Measurements from ENCODE around the gene SLC43A2.
A peak's percentile ranks its signal among the peaks of the same experiment; 100 is the strongest.

DNA sequence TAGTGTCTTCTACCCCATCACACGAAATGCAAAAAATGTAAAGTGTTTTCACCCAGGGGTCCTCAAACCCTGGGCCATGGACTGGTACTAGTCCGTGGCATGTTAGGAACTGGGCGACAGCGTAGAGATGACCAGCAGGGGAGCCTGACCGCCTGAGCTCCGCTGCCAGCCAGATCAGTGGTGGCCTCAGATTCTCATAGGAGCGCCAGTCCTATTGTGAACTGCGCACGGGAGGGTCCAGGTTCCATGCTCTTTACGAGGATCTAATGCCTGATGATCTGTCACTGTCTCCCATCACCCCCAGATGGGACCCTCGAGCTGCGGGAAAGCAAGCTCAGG, 12.4 kb upstream of the SLC43A2 start:
- TF ChIP-seq, protein P1, sequence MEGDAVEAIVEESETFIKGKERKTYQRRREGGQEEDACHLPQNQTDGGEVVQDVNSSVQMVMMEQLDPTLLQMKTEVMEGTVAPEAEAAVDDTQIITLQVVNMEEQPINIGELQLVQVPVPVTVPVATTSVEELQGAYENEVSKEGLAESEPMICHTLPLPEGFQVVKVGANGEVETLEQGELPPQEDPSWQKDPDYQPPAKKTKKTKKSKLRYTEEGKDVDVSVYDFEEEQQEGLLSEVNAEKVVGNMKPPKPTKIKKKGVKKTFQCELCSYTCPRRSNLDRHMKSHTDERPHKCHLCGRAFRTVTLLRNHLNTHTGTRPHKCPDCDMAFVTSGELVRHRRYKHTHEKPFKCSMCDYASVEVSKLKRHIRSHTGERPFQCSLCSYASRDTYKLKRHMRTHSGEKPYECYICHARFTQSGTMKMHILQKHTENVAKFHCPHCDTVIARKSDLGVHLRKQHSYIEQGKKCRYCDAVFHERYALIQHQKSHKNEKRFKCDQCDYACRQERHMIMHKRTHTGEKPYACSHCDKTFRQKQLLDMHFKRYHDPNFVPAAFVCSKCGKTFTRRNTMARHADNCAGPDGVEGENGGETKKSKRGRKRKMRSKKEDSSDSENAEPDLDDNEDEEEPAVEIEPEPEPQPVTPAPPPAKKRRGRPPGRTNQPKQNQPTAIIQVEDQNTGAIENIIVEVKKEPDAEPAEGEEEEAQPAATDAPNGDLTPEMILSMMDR (IDR thresholded peaks at IDR 0.05 in 2 of 3, conservative IDR thresholded peaks at IDR 0.05 in 1 of 3; ENCODE audit: borderline replicate concordance in 1 of 3, insufficient read depth in 1 of 3, low read depth in 2 of 3, low read length in 2 of 3): 0 out of 6 replicates have a peak, but pooled peaks of 1 of the 3 experiments have one; percentile 10
- no peak for TF ChIP-seq ZBTB33 (IDR thresholded peaks at IDR 0.05; ENCODE audit: extremely low read depth, insufficient replicate concordance, low read length)
